SK-N-SH treated with all-trans-retinoic acid at 6 μM for 48 hours (cell line): ENCODE results near the gene IKZF1.

Experiments
- ATAC-seq: fragments of 200-7000 bp; cut with Tn5 transposase; 3 replicates; pipeline ENCODE4 v1.9.1; 2020; ENCODE audit warnings: mild to moderate bottlenecking, moderate library complexity
- ARNTL ChIP-seq: fragments of 450-650 bp; formaldehyde crosslinking; IDR thresholded peaks from 2 replicates; pipeline ENCODE4 v1.5.0; 2020; ENCODE audit warnings: low read depth, mild to moderate bottlenecking, moderate library complexity, borderline replicate concordance
- BACH2 ChIP-seq: fragments of 250-450 bp; sonication (Bioruptor Pico); IDR thresholded peaks from 2 replicates; pipeline ENCODE4 v1.9.0; 2021; ENCODE audit warnings: mild to moderate bottlenecking, borderline replicate concordance
- CSDC2 ChIP-seq: fragments of 250-450 bp; sonication (Bioruptor Pico); IDR thresholded peaks from 2 replicates; pipeline ENCODE4 v1.5.0; 2020; ENCODE audit warnings: mild to moderate bottlenecking, moderate library complexity
- ESRRG ChIP-seq: fragments of 250-450 bp; sonication (Bioruptor Pico); IDR thresholded peaks from 2 replicates; pipeline ENCODE4 v1.6.1; 2021; ENCODE audit warnings: mild to moderate bottlenecking
- GLIS3 ChIP-seq: fragments of 250-450 bp; sonication (Bioruptor Pico); IDR thresholded peaks from 2 replicates; pipeline ENCODE4 v1.5.0; 2020; ENCODE audit warnings: mild to moderate bottlenecking, moderate library complexity
- OSR1 ChIP-seq: fragments of 250-450 bp; sonication (Bioruptor Pico); IDR thresholded peaks from 2 replicates; pipeline ENCODE4 v1.8.0; 2022; ENCODE audit warnings: moderate library complexity, mild to moderate bottlenecking, inconsistent platforms
- PPARA ChIP-seq: fragments of 250-450 bp; sonication (Bioruptor Pico); IDR thresholded peaks from 2 replicates; pipeline ENCODE4 v1.5.0; 2020; ENCODE audit warnings: mild to moderate bottlenecking, borderline replicate concordance
- RARB ChIP-seq: fragments of 250-450 bp; sonication (Bioruptor Pico); IDR thresholded peaks from 2 replicates; pipeline ENCODE4 v1.8.0; 2021; ENCODE audit warnings: mild to moderate bottlenecking, moderate library complexity
- TCF4 ChIP-seq: fragments of 250-450 bp; sonication (Bioruptor Pico); IDR thresholded peaks from 2 replicates; pipeline ENCODE4 v1.8.0; 2021; ENCODE audit warnings: mild to moderate bottlenecking, moderate library complexity, borderline replicate concordance
- TOX ChIP-seq: fragments of 250-450 bp; sonication (Bioruptor Pico); IDR thresholded peaks from 2 replicates; pipeline ENCODE4 v1.8.0; 2021; ENCODE audit warnings: mild to moderate bottlenecking, moderate library complexity, borderline replicate concordance
- ZFP3 ChIP-seq: fragments of 250-450 bp; sonication (Bioruptor Pico); IDR thresholded peaks from 2 replicates; pipeline ENCODE4 v1.5.0; 2020; ENCODE audit warnings: mild to moderate bottlenecking, moderate library complexity
- ZFP30 ChIP-seq: fragments of 450-650 bp; formaldehyde crosslinking; IDR thresholded peaks from 2 replicates; pipeline ENCODE4 v1.5.0; 2022; ENCODE audit warnings: mild to moderate bottlenecking, moderate library complexity
- ZNF565 ChIP-seq: fragments of 450-650 bp; formaldehyde crosslinking; conservative IDR thresholded peaks from 2 replicates; pipeline ENCODE4 v1.5.0; 2020; ENCODE audit warnings: low read depth, mild to moderate bottlenecking, moderate library complexity
- ZNF70 ChIP-seq: fragments of 450-650 bp; formaldehyde crosslinking; IDR thresholded peaks from 2 replicates; pipeline ENCODE4 v1.5.0; 2020; ENCODE audit warnings: mild to moderate bottlenecking, moderate library complexity
- ZNF8 ChIP-seq: fragments of 450-650 bp; formaldehyde crosslinking; IDR thresholded peaks from 2 replicates; pipeline ENCODE4 v1.5.0; 2020; ENCODE audit warnings: mild to moderate bottlenecking, moderate library complexity
- TF ChIP-seq, protein P1 (sequence below): fragments of 250-450 bp; sonication (Bioruptor Pico); IDR thresholded peaks from 2 replicates; pipeline ENCODE4 v1.5.1; 2021; ENCODE audit warnings: mild to moderate bottlenecking, moderate library complexity
- TF ChIP-seq, protein P2 (sequence below): fragments of 250-450 bp; sonication (Bioruptor Pico); IDR thresholded peaks from 2 replicates; pipeline ENCODE4 v1.5.0; 2020; ENCODE audit warnings: mild to moderate bottlenecking, moderate library complexity
- TF ChIP-seq, protein P3 (sequence below): fragments of 250-450 bp; sonication (Bioruptor Pico); IDR thresholded peaks from 2 replicates; pipeline ENCODE4 v1.8.0; 2020; ENCODE audit warnings: mild to moderate bottlenecking, moderate library complexity, borderline replicate concordance

Gene IKZF1

DNA sequence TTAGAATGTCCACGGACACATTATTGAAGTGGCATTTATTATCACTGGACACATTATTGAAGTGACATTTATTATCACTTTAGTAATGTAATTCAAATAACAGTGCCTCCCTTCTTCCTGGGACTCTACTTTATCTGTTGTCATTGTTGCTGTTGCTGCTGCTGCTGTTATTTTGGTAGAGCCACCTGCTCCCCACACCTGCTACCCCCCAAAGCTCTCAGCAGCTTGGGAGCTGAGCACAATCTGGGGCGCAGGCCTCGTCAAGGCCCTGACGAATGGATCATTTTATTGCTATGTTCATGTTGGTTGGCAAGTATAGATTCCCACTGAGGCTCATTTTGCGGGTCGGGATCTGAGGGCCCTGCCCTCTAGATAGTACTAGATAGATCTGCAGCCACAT, 120.8 kb downstream of the IKZF1 start:
- TF ChIP-seq ESRRG (CRISPR knock-in tag), result no peak
- TF ChIP-seq ZFP3 (CRISPR knock-in tag), result no peak
- TF ChIP-seq, protein P1, sequence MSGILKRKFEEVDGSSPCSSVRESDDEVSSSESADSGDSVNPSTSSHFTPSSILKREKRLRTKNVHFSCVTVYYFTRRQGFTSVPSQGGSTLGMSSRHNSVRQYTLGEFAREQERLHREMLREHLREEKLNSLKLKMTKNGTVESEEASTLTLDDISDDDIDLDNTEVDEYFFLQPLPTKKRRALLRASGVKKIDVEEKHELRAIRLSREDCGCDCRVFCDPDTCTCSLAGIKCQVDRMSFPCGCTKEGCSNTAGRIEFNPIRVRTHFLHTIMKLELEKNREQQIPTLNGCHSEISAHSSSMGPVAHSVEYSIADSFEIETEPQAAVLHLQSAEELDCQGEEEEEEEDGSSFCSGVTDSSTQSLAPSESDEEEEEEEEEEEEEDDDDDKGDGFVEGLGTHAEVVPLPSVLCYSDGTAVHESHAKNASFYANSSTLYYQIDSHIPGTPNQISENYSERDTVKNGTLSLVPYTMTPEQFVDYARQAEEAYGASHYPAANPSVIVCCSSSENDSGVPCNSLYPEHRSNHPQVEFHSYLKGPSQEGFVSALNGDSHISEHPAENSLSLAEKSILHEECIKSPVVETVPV (CRISPR knock-in tag), result no peak
- no peak for TF ChIP-seq TCF4 (CRISPR knock-in tag)
- no peak for TF ChIP-seq ZNF565 (CRISPR knock-in tag)
- TF ChIP-seq BACH2 (CRISPR knock-in tag), result no peak
- TF ChIP-seq PPARA (CRISPR knock-in tag), result no peak
- TF ChIP-seq RARB (CRISPR knock-in tag), result no peak
- no peak for TF ChIP-seq ZFP30 (CRISPR knock-in tag)
- no peak for ATAC-seq

DNA sequence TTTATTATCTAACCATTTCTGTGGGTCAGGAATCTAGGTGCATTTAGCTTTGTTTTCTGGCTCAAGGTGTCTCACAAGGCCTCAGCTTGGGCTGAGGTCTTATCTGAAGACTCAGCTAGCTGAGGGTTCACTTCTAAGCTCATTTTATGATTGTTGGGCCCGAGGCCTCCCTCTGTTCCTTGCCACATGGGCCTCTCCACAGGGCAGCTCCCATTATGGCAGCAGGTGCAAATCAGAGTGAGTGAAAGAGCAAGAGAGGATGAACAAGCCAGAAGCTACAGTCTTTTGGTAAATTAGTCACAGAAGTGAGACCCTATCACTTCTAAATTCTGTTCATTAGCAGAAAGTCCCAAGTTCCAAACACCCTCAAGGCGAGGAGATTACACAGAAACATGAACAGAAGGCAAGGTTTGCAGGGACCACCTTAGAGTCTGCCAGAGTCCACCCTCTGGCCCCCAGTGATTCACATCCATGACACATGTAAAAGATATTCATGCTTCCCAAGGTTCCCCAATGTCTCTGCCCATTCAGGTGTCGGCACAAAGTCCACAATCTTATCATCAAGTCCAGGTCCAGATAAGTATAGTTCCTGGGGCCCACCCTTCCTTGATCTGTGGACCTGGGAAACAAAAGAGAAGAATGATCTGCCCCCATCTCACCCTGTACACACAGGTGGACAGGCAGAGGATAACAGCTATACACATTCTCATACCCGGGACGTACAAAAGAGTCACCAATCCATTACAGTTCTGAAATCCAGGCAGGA, 121.9 kb downstream of the IKZF1 start:
- no peak for ATAC-seq
- TF ChIP-seq ZFP30 (CRISPR knock-in tag) (no peak), ZNF70 (CRISPR knock-in tag) (no peak), CSDC2 (CRISPR knock-in tag) (no peak), OSR1 (no peak), RARB (CRISPR knock-in tag) (no peak), BACH2 (CRISPR knock-in tag) (no peak), PPARA (CRISPR knock-in tag) (no peak), TOX (CRISPR knock-in tag) (no peak), ZNF8 (no peak)
- TF ChIP-seq, protein P2, sequence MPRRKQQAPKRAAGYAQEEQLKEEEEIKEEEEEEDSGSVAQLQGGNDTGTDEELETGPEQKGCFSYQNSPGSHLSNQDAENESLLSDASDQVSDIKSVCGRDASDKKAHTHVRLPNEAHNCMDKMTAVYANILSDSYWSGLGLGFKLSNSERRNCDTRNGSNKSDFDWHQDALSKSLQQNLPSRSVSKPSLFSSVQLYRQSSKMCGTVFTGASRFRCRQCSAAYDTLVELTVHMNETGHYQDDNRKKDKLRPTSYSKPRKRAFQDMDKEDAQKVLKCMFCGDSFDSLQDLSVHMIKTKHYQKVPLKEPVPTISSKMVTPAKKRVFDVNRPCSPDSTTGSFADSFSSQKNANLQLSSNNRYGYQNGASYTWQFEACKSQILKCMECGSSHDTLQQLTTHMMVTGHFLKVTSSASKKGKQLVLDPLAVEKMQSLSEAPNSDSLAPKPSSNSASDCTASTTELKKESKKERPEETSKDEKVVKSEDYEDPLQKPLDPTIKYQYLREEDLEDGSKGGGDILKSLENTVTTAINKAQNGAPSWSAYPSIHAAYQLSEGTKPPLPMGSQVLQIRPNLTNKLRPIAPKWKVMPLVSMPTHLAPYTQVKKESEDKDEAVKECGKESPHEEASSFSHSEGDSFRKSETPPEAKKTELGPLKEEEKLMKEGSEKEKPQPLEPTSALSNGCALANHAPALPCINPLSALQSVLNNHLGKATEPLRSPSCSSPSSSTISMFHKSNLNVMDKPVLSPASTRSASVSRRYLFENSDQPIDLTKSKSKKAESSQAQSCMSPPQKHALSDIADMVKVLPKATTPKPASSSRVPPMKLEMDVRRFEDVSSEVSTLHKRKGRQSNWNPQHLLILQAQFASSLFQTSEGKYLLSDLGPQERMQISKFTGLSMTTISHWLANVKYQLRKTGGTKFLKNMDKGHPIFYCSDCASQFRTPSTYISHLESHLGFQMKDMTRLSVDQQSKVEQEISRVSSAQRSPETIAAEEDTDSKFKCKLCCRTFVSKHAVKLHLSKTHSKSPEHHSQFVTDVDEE (CRISPR knock-in tag), result no peak
- TF ChIP-seq, protein P3, sequence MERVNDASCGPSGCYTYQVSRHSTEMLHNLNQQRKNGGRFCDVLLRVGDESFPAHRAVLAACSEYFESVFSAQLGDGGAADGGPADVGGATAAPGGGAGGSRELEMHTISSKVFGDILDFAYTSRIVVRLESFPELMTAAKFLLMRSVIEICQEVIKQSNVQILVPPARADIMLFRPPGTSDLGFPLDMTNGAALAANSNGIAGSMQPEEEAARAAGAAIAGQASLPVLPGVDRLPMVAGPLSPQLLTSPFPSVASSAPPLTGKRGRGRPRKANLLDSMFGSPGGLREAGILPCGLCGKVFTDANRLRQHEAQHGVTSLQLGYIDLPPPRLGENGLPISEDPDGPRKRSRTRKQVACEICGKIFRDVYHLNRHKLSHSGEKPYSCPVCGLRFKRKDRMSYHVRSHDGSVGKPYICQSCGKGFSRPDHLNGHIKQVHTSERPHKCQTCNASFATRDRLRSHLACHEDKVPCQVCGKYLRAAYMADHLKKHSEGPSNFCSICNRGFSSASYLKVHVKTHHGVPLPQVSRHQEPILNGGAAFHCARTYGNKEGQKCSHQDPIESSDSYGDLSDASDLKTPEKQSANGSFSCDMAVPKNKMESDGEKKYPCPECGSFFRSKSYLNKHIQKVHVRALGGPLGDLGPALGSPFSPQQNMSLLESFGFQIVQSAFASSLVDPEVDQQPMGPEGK (CRISPR knock-in tag), result no peak

DNA sequence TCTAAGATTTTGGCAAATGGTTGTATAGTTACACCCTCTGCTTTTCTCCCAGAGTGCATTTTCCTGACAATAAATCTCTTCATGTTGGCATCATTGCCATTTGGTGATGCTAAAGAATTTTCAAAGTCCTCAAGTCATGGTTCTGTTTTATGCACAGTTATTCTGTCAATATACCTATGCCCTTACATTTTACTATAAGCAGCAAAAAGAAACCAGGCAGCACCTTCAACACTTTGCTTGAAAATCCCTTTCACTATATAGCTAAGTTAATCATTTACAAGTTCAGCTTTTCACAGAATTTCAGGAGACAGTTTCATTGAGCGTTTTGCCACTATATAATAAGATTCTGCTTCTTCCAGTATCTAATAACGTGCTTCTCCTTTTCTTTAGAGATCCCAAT, 123.0 kb downstream of the IKZF1 start:
- no peak for TF ChIP-seq ZNF70 (CRISPR knock-in tag)
- TF ChIP-seq, protein P1 (CRISPR knock-in tag), result no peak
- TF ChIP-seq PPARA (CRISPR knock-in tag), result no peak
- no peak for TF ChIP-seq GLIS3 (CRISPR knock-in tag)
- no peak for TF ChIP-seq ZFP30 (CRISPR knock-in tag)
- no peak for TF ChIP-seq ARNTL (CRISPR knock-in tag)
- TF ChIP-seq ZFP3 (CRISPR knock-in tag), result no peak
- no peak for TF ChIP-seq TCF4 (CRISPR knock-in tag)
- TF ChIP-seq OSR1, result no peak
- TF ChIP-seq ZNF8, result no peak
- TF ChIP-seq ESRRG (CRISPR knock-in tag), result no peak
- no peak for TF ChIP-seq BACH2 (CRISPR knock-in tag)
- no peak for TF ChIP-seq CSDC2 (CRISPR knock-in tag)
- ATAC-seq, result no peak

DNA sequence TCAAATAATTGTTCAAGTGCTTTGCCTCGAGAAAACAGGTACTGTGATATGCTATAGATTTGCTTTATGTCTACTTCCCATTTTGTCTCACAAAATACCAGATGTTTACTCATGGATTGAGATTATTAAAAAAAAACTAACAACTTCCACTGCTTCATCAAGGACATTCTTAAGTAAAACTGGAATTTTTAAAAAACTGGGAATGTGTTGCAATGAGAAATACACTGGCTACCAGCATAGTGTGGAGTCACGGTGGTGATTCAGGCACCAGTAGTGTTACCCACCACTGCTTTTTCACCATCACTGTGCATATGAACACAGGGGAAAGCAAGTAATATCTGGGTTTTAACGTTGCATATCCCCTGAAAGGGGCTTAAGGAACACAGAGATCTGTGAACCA, 124.4 kb downstream of the IKZF1 start:
- ATAC-seq, result no peak
- no peak for TF ChIP-seq PPARA (CRISPR knock-in tag)
- TF ChIP-seq ZFP3 (CRISPR knock-in tag), result no peak
- TF ChIP-seq OSR1, result no peak
- TF ChIP-seq, protein P2 (CRISPR knock-in tag), result no peak
